HEK293T (cell line): ENCODE results near the gene LMF1.

Experiments used
- ARNT ChIP-seq: fragments of 450-650 bp; IDR thresholded peaks from 2 replicates; pipeline ENCODE4 v1.6.1; 2017; ENCODE audit warnings: mild to moderate bottlenecking
- BHLHE40 ChIP-seq: fragments of 450-650 bp; IDR thresholded peaks from 2 replicates; pipeline ENCODE4 v1.6.1; 2016; ENCODE audit warnings: mild to moderate bottlenecking, moderate library complexity, borderline replicate concordance
- ELF4 ChIP-seq: fragments of 450-650 bp; IDR thresholded peaks from 2 replicates; pipeline ENCODE4 v1.6.1; 2017; ENCODE audit warnings: antibody characterized with exemption
- FOXA1 ChIP-seq: fragments of 450-650 bp; IDR thresholded peaks from 2 replicates; pipeline ENCODE4 v1.6.1; 2016; ENCODE audit warnings: mild to moderate bottlenecking
- FOXK2 ChIP-seq: fragments of 450-650 bp; IDR thresholded peaks from 2 replicates; pipeline ENCODE4 v1.6.1; 2016; ENCODE audit warnings: mild to moderate bottlenecking
- FOXM1 ChIP-seq: fragments of 450-650 bp; IDR thresholded peaks from 2 replicates; pipeline ENCODE4 v1.6.1; 2017; ENCODE audit warnings: mild to moderate bottlenecking, borderline replicate concordance
- HDGF ChIP-seq: fragments of 450-650 bp; IDR thresholded peaks from 2 replicates; pipeline ENCODE4 v1.6.1; 2017; ENCODE audit warnings: antibody characterized with exemption, borderline replicate concordance
- L3MBTL2 ChIP-seq: fragments of 450-650 bp; conservative IDR thresholded peaks from 2 replicates; pipeline ENCODE4 v1.6.1; 2016; ENCODE audit warnings: mild to moderate bottlenecking
- LEF1 ChIP-seq: fragments of 450-650 bp; IDR thresholded peaks from 2 replicates; pipeline ENCODE4 v1.6.1; 2017; ENCODE audit warnings: mild to moderate bottlenecking, borderline replicate concordance
- NFRKB ChIP-seq: fragments of 450-650 bp; IDR thresholded peaks from 2 replicates; pipeline ENCODE4 v1.6.1; 2016; ENCODE audit warnings: mild to moderate bottlenecking, moderate library complexity
- PKNOX1 ChIP-seq: fragments of 450-650 bp; IDR thresholded peaks from 2 replicates; pipeline ENCODE4 v1.6.1; 2016
- SP1 ChIP-seq: fragments of 450-650 bp; IDR thresholded peaks from 2 replicates; pipeline ENCODE4 v1.6.1; 2017
- SUZ12 ChIP-seq: fragments of 450-650 bp; IDR thresholded peaks from 2 replicates; pipeline ENCODE4 v1.6.1; 2016; ENCODE audit warnings: mild to moderate bottlenecking
- TARDBP ChIP-seq: fragments of 450-650 bp; IDR thresholded peaks from 2 replicates; pipeline ENCODE4 v1.6.1; 2016

GRCh38 chr16:847151-847550 is 123.6 kb downstream of the LMF1 start:
- TF ChIP-seq TARDBP, result no peak
- no peak for TF ChIP-seq FOXM1
- no peak for TF ChIP-seq SP1
- TF ChIP-seq L3MBTL2, result no peak
- no peak for TF ChIP-seq BHLHE40
- TF ChIP-seq FOXA1, result no peak
- TF ChIP-seq PKNOX1, result no peak
- TF ChIP-seq NFRKB, result no peak
- no peak for TF ChIP-seq ELF4
- no peak for TF ChIP-seq HDGF
- TF ChIP-seq SUZ12, result no peak
- TF ChIP-seq FOXK2, result no peak
- no peak for TF ChIP-seq ARNT
- no peak for TF ChIP-seq LEF1
